Measurements from ENCODE around the gene BDP1. TPM values are rescaled to one million over a fixed set of nuclear protein-coding genes. Genes with fewer than 3 reads are reported as not detected.
A peak's percentile ranks its signal among the peaks of the same experiment; 100 is the strongest.
"Not testable (repeated sequence)": the region's sequence is repeated elsewhere in the genome, so short reads cannot be mapped to it uniquely, and the experiment has no call there.

BDP1 gene
- total RNA-seq, 1 experiment from 2014 or later = 20.0 TPM

DNA sequence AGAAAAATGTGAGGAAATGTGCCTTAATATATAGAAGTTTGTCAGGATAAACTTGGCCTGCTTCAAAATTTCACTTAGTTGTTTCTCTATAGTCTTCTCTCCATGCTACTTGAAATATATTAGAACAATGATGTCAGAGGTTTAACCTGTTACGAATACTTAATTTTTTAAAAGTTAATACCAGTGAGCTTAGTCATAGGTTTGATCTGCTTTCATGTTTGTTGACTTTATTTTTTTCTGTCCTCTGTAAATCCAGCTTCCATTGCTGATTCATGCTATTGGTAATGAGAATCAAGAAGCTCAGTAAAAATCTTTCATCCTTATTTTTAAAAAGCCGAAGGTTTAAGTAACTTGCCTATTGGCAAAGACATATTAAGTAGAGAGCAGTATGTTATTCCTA lies 27.9 kb downstream of the BDP1 start:
- Histone ChIP-seq H3K36me3 (ENCODE audit: low read depth) (peaks cover 29% of the 10 kb centered on the region), H3K9me3 (ENCODE audit: insufficient read depth, low read depth) (no peaks in the 10 kb centered on the region), H2AFZ (no peak overlapping the region), H3K27me3 (ENCODE audit: insufficient read depth, low read depth) (no peaks in the 10 kb centered on the region), H3K4me2 (peak overlapping the region; percentile 65), H3K4me1 (replicated peaks; ENCODE audit: insufficient read depth) (peaks cover 33% of the 10 kb centered on the region), H3K9me2 (ENCODE audit: insufficient read depth) (peaks cover 3% of the 10 kb centered on the region; the same call in 1 of the 2 replicates), H3F3A (ENCODE audit: insufficient read depth, low read depth) (peaks cover 28% of the 10 kb centered on the region), H3K4me3 (0 out of 2 replicates have a peak overlapping the region, but pooled peaks have one; percentile 16), H3K27ac (peak overlapping the region; percentile 79), H3K79me2 (ENCODE audit: low read depth) (no peaks in the 10 kb centered on the region), H4K20me1 (ENCODE audit: insufficient read depth) (no peaks in the 10 kb centered on the region)
- intact Hi-C loops (cut with micrococcal nuclease; ENCODE audit: unreplicated experiment) = loop anchor here (2.0 kb wide), 1 partner anchor 117 kb away; no protein-coding TSS in a partner anchor
- DNase-seq = peak in 1 of 2 experiments; percentile 91
- TF ChIP-seq CTCF (conservative IDR thresholded peaks at IDR 0.05) (no peak), EZH2 (IDR thresholded peaks at IDR 0.05; ENCODE audit: low read depth) (no peak)
- ChIA-PET CTCF (interaction anchor here (0.9 kb wide), 1 partner anchor 118 kb away, joined by 3 read pairs; no protein-coding TSS in a partner anchor), POLR2A (ENCODE audit: unreplicated experiment) (no interaction called here)
- BruUV-seq (replicated peaks) = no TSS peak

DNA sequence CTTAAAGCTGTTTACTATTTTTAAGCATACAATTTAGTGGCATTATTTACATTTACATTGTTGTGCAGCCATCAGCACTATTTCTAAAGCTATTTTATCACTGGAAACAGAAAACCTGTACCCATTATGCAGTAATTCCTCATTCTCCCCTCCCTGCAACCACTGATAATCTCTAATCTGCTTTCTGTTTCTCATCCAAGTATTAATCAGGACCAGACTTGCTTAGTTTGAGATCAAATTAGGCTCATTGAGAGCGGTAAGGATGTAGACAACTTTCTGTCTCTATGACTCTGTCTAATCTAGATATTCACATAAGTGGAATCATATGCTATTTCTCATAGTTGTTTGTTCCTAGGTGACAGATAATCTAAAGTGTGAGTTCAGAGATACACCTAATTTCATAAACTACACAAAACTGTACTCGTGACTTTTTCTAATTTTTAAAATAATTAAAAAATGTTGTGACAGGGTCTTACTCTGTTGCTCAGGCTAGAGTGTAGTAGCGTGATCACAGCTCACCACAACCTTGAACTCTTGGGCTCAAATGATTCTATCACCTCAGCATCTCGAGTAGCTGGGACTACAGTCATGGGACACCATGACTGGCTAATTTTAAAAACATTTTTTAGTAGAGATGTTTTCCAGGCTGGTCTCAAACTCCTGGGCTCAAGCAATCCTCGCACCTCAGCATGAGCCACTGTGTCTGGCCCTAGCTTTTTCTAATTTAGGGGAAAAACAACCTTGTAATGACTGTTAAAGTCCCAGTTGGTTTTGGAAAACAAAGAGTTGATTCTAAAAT lies 37.6 kb downstream of the BDP1 start:
- Histone ChIP-seq H2AFZ (no peak overlapping the region), H3K9me2 (ENCODE audit: insufficient read depth) (no peaks in the 10 kb centered on the region), H3K27ac (no peak overlapping the region), H3K79me2 (ENCODE audit: low read depth) (no peaks in the 10 kb centered on the region), H3F3A (ENCODE audit: insufficient read depth, low read depth) (peaks cover 8% of the 10 kb centered on the region; the same call in 1 of the 2 replicates), H3K9me3 (ENCODE audit: insufficient read depth, low read depth) (no peaks in the 10 kb centered on the region), H3K4me3 (no peak overlapping the region), H3K36me3 (ENCODE audit: low read depth) (peaks cover 40% of the 10 kb centered on the region), H3K4me2 (no peak overlapping the region), H4K20me1 (ENCODE audit: insufficient read depth) (no peaks in the 10 kb centered on the region; the same call in 1 of the 2 replicates), H3K27me3 (ENCODE audit: insufficient read depth, low read depth) (no peaks in the 10 kb centered on the region), H3K4me1 (replicated peaks; ENCODE audit: insufficient read depth) (peaks cover 7% of the 10 kb centered on the region; the same call in 1 of the 2 replicates)
- intact Hi-C loops (cut with micrococcal nuclease; ENCODE audit: unreplicated experiment) = no loop called here
- ChIA-PET POLR2A (ENCODE audit: unreplicated experiment) (no interaction called here), CTCF (no interaction called here)
- no TSS peak for BruUV-seq (replicated peaks)
- TF ChIP-seq EZH2 (IDR thresholded peaks at IDR 0.05; ENCODE audit: low read depth) (no peak), CTCF (conservative IDR thresholded peaks at IDR 0.05) (no peak)
- no peak for DNase-seq

DNA sequence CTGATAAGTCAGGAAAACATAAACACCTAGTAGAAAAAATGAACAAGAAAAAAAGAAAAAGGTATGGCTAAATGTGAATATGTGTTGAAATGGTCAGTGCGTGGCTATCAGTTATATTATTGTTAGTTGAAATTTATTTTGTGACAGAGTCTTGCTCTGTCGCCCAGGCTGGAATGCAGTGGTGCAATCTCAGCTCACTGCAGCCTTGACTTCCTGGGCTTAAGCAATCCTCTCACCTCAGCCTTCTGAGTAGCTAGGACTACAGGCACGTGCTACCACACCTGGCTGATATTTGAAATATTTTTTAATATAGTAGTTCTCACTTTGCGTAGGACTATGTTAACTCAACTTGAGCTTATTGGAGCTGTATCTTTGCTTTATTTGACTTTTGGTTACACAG lies 38.8 kb downstream of the BDP1 start:
- H2AFZ ChIP-seq; BruUV-seq (replicated peaks); DNase-seq; H3F3A ChIP-seq (ENCODE audit: insufficient read depth, low read depth); CTCF ChIA-PET; intact Hi-C loops (cut with micrococcal nuclease; ENCODE audit: unreplicated experiment); H3K4me1 ChIP-seq (replicated peaks; ENCODE audit: insufficient read depth); H4K20me1 ChIP-seq (ENCODE audit: insufficient read depth); H3K9me2 ChIP-seq (ENCODE audit: insufficient read depth); H3K9me3 ChIP-seq (ENCODE audit: insufficient read depth, low read depth); H3K27me3 ChIP-seq (ENCODE audit: insufficient read depth, low read depth); H3K4me3 ChIP-seq; H3K4me2 ChIP-seq; H3K79me2 ChIP-seq (ENCODE audit: low read depth); H3K27ac ChIP-seq: not testable (repeated sequence)
- POLR2A ChIA-PET (ENCODE audit: unreplicated experiment) = interaction anchor here (0.6 kb wide), 1 partner anchor 72 kb away, joined by 3 read pairs; no protein-coding TSS in a partner anchor
- peaks cover 38% of the 10 kb centered on the region for H3K36me3 ChIP-seq (ENCODE audit: low read depth)

GRCh38 chr5:71498756-71499155 lies 43.3 kb downstream of the BDP1 start:
- H4K20me1 ChIP-seq (ENCODE audit: insufficient read depth); H3K4me1 ChIP-seq (replicated peaks; ENCODE audit: insufficient read depth); BruUV-seq (replicated peaks); H3F3A ChIP-seq (ENCODE audit: insufficient read depth, low read depth); DNase-seq; intact Hi-C loops (cut with micrococcal nuclease; ENCODE audit: unreplicated experiment); H2AFZ ChIP-seq; POLR2A ChIA-PET (ENCODE audit: unreplicated experiment); H3K4me2 ChIP-seq; H3K79me2 ChIP-seq (ENCODE audit: low read depth); H3K27ac ChIP-seq; H3K27me3 ChIP-seq (ENCODE audit: insufficient read depth, low read depth); H3K9me2 ChIP-seq (ENCODE audit: insufficient read depth); H3K9me3 ChIP-seq (ENCODE audit: insufficient read depth, low read depth); H3K4me3 ChIP-seq: not testable (repeated sequence)
- peaks cover 28% of the 10 kb centered on the region for H3K36me3 ChIP-seq (ENCODE audit: low read depth)
- CTCF ChIA-PET = interaction anchor here (0.7 kb wide), 1 partner anchor 220 kb away, joined by 18 read pairs; the partner anchor contains the start of gene CARTPT
